Left cardiac atrium (tissue), 4 donors: ENCODE measurements around the gene UBE2H. TPM values are rescaled to one million over a fixed set of nuclear protein-coding genes. Genes with fewer than 3 reads are reported as not detected.
"Not testable (repeated sequence)": the region's sequence is repeated elsewhere in the genome, so short reads cannot be mapped to it uniquely, and the experiment has no call there.

Source experiments
- ATAC-seq, 2 donors: fragments of 200-7000 bp; cut with Tn5 transposase; one replicate each; pipeline ENCODE4 v1.9.1; 2020; ENCODE audit warnings: mild to moderate bottlenecking in 2 of 2, moderate library complexity in 2 of 2
- DNase-seq: peaks from one replicate; pipeline ENCODE4 v3.0.0-alpha.2; 2020
- intact Hi-C, 2 donors: fragments of 100-400 bp; cut with DNase I; formaldehyde crosslinking; loops; one replicate each; pipeline versions ENCODE4 v1.14.1 to v1.15.1; 2022 to 2023
- total RNA-seq, 2 donors: library from RNA; stranded (reverse); fragmentation: NEBNext Ultra II Directional; extraction: Animal tissue kit (Norgen Biotek cat#: 25700); gene quantifications; one replicate each; pipeline ENCODE4 v1.2.1, GENCODE V29; 2021
- donor health status: DM: no; HTN: yes; CAD: no.
- donor health status: DM: no; HTN: yes; CAD: no; lungs with severe emphysema.
- donor health status: DM: yes; HTN: yes; CAD: no.
- donor health status: Dilated cardiomyopathy.

The UBE2H gene
- total RNA-seq, 2 donors from 2014 or later: 65.5 to 77.8 TPM

DNA sequence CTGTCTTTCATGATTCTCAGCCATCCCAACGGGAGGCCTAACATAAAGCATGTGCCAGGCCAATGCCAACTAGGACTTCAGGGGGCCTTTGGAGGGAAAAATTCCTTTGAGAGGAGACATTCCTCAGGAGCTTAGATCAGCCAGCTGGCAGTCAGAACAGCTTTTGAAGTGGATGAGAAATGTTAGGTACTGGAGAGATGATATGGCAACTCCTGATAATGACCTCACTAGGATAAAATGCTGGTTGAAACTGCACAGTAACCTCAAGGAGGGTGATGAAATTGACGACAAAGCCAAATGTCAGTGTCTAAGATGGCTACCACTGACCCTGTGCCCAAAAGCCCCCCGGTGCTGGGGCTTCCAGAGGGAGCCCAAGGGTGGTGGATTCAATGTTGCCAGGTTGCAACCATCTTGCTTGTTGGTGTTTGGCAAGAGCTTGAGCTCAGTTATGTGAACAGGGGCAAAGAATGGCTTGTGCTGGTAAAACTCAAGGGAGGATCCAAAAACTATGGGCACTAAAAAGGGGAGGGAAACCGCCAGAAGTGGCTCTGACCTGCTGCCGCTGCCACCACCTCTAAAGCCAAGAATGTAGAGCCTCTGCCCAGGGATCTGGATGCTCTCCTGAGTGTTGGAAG lies 121.2 kb downstream of the UBE2H start:
- no peak for DNase-seq
- intact Hi-C loops: loop anchor here in 1 of 2 donors (5.0 kb wide), 2 partner anchors 116 to 181 kb away; no protein-coding TSS in a partner anchor
- peak; percentile 35 to 86 for ATAC-seq

DNA sequence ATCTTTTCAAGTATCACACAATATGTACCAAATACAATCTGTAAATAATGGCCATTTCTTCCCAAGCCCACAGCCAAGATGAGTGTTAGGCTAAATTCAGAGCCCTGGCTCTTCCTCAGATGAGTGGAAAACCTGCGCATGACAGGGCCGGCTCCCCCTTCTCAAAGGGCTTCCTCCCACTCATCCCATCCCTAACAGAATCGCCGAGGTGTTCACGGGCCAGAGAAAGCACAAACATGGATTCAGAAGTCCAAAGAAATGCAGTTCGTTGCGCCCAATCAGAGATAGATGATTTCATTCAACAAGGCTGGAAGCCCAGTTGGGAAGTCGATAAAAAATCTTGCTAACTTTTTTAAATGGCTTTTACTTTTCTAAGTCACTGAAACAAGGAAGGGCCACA lies 121.8 kb downstream of the UBE2H start:
- peak in 1 of 2 donors; percentile 52 for ATAC-seq
- no peak for DNase-seq
- intact Hi-C loops: loop anchor here in 1 of 2 donors (5.0 kb wide), 2 partner anchors 116 to 181 kb away; no protein-coding TSS in a partner anchor

DNA sequence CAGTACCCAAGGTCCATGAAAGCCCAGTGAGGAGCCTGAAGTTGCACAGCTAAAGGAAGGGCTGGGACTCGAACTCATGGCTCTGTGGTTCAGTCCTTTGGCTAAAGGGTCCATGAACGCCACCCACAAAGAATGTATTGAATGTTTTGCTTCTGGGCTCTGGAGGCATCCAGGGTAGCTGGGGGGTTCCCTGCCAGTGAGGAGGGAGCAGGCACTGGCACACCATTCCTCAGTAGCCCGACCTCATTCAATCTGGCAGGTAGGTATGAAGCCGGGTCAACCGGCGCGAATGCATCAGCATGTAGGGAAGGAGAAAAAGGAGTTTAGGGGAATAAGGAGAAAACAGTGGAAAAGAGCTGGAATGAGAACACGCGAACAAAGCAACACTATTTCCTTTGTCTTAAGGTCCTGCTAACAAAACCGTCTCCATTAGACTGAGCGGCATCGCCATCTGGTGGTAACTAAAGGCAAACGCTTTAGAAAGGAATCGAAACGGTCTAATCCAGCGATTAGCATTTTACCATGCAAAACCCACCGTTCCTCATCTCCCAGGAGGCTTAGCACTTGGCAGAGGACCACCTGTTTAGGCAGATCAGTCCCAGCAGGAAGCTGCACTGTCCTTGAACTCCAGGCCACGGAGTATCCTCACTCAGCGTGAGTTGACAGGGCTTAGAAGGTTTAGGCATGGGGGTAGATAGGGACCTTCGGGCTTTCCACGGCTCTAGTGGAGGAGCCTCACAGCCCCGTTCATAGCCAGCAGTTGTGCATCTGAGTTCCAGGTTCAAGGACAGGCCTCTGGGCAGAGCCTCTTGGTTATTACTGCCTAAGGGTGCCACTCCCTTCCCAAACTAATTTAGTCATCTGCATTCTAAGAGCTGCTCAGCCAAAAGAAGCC lies 122.8 kb downstream of the UBE2H start:
- ATAC-seq (peak in 1 of 2 donors; percentile 20), DNase-seq (peak; percentile 62)
- intact Hi-C loops: loop anchor here (5.0 kb wide), 4 partner anchors 117 to 182 kb away; no protein-coding TSS in a partner anchor

DNA sequence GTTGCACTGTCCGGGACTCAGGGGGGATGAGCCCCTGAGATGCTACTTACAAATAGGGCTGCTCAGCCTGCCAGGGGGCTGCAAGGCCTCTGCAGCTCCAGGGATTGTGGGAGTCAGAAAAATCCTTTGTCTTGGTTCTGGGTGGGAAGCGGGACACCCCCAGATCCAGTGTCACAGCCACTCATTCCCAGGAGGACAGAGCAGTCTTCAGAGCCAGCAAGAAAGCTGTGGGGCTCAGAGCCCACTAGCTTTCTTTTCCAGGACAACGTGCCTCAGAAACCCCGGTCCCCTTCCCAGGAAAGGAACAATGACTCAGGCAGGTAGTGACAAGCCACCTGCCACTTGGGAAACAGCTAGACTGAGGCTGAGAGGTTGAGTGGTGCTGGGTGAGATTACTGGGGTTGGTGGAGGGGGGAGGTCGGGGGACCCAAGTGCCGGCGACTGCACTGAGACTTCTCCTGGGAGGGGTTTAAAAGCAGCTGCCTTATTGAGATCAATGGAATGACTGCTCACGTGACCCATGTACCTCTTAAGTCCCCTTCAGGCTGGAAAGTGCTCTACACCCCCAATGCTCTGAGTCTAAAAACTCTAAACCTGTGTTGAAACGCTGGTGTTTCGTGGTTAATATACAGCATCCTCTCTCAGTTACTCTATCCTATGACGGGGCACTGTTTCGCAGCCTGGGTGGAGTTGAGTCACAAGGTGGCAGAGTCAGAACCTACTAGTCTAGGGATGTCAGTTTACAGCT lies 123.6 kb downstream of the UBE2H start:
- ATAC-seq (no peak), DNase-seq (no peak)
- intact Hi-C loops: loop anchor here (5.0 kb wide), 2 partner anchors 167 to 178 kb away; no protein-coding TSS in a partner anchor

DNA sequence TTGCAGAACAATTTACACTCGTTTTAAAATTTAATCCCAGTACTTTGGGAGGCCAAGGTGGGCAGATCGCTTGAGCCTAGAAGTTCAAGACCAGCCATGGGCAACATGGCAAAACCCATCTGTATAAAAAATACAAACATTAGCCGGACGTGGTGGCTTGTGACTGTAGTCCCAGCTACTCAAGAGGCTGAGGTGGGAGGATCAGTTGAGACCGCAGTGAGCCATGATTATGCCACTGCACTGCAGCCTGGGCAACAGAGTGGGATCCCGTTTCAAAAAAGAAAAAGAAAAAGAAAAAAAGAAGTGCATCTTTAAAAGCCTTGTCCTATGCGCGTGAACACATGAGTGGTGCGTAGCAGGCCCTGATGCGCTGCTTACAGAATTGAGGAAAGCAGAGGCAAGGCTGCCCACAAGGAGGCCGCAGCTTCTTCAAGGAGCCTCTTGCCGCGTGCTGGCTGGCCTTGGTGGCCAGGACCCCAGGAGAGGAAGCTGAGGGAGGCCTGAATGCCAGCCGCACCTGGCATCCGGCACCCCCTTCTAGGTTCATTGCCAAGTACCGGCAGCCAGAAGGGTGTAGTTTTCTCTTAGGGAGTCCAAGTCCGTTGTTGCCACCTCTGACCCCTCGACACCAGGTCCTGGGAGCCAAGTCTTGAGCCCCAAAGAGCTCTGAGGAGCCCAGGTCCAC lies 124.5 kb downstream of the UBE2H start:
- ATAC-seq: no peak
- intact Hi-C loops: loop anchor here (5.0 kb wide), 2 partner anchors 166 to 179 kb away; no protein-coding TSS in a partner anchor
- no peak for DNase-seq

DNA sequence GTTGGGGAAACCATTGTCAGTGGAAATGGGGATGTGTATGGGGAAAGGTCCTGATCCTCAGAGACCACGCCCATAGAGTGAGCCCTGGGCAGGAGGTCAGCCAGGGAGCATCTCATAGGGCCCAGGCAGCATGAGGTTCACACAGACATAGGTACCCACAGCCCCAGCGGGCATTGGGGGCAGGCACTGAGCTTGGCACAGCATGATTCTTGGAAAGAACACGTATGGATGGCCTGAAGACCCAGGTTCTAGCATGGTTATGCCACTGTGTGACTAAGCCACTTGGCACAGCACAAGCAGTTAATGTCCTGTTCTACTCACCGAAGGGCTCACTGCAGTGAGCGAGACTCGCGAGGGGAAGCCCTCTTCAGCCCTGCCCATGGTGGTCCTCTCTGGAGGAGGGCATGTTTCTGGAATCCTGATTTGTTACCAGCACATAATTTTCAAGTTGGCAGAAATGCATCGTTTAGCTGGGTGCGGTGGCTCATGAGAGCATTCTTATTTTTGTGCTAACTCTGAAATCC lies 125.2 kb downstream of the UBE2H start:
- DNase-seq: no peak
- intact Hi-C loops: loop anchor here (5.0 kb wide), 2 partner anchors 165 to 180 kb away; no protein-coding TSS in a partner anchor
- ATAC-seq: no peak

DNA sequence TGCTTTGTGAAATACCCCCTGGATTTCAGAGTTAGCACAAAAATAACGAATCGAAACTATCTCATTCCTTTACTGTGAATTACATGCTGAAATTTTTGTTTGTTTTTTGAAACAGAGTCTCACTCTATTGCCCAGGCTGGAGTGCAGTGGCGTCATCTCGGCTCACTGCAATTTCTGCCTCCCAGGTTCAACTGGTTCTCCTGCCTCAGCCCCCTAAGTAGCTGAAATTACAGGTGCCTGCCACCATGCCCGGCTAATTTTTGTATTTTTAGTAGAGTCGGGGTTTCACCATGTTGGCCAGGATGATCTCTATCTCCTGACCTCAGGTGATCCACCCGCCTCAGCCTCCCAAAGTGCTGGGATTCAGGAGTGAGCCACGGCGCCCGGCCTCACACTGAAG lies 125.9 kb downstream of the UBE2H start:
- not testable (repeated sequence) for ATAC-seq, DNase-seq
- intact Hi-C loops: loop anchor here (5.0 kb wide), 2 partner anchors 165 to 180 kb away; no protein-coding TSS in a partner anchor

DNA sequence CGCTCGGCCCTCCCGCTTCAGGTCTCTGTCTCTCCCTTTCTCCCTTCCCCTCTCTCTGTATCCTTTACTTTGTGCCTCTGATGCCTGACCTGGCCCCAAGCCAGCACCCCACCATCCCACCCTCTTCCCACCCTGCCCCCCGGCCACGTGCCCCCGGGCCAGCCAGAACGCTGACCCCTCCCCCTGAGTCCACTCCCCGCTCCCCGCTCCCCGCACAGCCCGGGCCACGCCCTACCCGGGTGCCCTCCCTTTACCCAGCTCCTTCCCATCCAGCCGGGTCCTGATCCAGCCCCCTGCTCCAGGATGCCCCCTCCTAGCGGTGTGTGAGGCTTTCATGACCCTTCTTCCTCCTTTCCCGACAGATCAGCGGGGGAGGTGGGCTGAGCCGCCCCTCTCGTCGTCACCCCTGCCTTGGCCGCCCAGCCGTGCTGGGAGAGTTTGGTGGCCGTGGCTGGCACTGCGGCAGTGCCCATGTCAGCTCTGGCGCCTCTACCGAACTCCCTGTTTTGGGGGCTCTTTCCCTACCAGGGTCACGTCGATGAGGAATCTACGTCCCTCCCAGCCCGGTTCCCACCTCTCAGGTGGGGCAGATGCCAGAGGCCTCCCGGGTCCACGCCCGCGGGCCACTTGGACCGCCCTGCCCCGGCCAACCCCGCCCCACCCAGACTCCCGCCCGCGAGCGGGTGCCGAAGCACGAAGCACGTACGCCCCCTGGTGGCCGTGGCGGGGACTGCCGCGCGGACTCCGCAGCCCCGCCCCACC lies 127.4 kb downstream of the UBE2H start:
- peak; percentile 88 to 89 for ATAC-seq
- DNase-seq: peak; percentile 90
- intact Hi-C loops: loop anchor here (5.0 kb wide), 2 partner anchors 163 to 182 kb away; no protein-coding TSS in a partner anchor

DNA sequence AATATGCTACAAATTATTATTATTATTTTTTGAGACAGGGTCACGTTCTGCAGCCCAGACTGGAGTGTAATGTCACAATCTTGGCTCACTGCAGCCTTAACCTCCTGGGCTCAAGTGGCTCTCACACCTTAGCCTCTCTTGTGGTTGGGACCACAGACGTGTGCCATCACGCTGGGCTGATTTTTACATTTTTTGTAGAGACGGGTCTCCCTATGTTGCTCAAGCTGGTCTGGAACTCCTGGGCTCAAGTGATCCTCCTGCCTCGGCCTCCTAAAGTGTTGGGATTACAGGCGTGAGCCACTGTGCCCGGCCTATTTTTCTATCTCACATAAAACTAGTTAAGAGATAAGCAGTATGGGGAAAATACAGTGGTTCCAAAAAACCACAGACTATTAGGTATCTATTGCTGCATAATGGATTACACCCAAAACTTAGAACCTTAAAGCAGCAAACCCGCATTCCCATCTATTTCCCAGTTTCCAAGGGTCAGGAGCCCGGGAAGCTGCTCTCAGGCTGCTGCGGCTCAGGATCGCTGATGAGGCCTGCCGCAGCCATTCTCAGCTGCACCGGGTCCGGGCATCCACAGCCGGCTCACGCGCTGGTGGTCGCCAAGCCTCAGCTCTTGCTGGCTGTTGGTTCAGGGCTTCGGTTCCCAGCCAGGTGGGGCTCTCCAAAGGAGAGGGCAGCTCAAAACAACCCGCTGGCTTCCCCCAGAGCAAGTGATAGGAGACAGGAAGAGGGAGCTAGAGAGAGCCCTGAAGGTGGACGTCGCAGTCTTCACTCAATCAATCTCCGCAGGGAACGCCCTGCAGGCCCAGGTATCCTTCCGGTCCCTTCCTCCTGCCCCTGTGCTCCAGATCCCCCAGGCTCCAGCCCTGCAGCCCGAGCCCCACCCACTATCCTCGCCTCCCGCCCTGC lies 128.2 kb downstream of the UBE2H start:
- intact Hi-C loops: loop anchor here (5.0 kb wide), 2 partner anchors 162 to 183 kb away; no protein-coding TSS in a partner anchor
- peak; percentile 24 to 50 for ATAC-seq
- DNase-seq: no peak

DNA sequence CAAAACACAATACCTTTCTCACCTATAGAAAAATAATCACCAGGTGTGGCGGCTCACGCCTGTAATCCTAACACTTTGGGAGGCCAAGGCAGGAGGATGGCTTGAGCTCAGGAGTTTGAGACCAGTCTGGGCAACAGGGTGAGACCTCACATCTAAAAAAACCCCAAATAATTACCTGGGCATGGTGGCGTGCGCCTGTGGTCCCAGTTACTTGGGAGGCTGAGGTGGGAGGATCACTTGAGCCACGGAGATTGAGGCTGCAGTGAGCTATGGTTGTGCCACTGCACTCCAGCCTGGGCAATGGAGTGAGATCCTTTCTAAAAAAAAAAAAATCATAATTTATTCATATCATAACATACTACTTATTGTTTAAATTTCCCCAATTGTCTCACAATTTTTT lies 129.6 kb downstream of the UBE2H start:
- ATAC-seq, DNase-seq, intact Hi-C loops: not testable (repeated sequence)

DNA sequence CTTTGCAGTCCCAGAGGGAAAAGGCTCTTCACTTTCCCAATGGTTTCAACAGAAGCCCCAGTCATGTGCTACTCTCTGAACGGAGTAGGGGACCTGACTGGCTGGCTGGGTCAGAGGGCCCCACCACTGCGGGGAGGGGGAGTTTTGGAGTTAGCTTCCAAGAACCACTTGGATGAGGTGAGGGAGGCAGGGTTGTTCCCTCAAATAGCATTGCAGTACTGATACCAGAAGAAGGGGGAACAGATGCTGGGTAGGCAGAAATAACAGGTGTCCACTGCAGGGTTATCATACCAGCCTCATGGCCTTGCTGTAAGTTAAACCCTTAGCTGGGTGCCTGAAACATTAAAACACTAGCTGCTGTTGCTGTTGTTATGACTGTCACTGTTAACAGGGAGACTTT lies 131.3 kb downstream of the UBE2H start:
- intact Hi-C loops: no loop called here
- DNase-seq: no peak
- ATAC-seq: no peak

DNA sequence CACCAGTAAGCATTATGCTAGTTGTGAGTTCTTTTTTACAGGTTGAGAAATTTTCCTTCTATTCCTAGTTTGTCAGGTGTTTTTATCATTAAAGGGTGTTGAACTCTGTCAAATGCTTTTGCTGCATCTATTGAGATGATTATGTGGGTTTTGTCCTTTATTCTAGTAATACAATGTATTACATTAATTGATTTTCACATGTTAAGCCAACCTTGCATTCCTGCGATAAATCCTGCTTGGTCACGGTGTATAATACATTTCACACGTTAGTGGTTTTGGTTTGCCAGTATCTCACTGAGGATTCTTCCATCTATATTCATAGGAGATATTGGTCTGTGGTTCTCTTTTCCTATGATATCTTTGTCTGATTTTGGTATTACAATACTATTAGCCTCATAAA lies 136.0 kb downstream of the UBE2H start:
- intact Hi-C loops: no loop called here
- DNase-seq (no peak), ATAC-seq (no peak)

DNA sequence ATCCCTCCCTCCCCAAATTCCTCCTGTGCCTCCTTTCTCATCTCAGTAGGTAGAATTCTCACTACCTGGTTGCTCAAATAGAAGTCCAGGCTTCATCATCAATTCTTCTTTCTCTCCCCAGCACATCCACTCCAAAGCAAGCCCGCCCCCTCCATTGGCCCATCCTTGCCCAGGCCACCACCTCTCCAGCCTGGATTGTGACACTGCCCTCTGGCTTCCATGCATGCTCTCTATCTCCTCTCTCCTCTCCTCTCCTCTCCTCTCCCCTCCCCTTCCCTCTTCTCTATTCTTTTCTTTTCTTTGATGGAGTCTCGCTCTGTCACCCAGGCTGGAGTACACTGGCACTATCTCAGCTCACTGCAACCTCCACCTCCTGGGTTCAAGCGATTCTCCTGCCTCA lies 144.9 kb downstream of the UBE2H start:
- ATAC-seq (no peak), DNase-seq (no peak)
- intact Hi-C loops: no loop called here

DNA sequence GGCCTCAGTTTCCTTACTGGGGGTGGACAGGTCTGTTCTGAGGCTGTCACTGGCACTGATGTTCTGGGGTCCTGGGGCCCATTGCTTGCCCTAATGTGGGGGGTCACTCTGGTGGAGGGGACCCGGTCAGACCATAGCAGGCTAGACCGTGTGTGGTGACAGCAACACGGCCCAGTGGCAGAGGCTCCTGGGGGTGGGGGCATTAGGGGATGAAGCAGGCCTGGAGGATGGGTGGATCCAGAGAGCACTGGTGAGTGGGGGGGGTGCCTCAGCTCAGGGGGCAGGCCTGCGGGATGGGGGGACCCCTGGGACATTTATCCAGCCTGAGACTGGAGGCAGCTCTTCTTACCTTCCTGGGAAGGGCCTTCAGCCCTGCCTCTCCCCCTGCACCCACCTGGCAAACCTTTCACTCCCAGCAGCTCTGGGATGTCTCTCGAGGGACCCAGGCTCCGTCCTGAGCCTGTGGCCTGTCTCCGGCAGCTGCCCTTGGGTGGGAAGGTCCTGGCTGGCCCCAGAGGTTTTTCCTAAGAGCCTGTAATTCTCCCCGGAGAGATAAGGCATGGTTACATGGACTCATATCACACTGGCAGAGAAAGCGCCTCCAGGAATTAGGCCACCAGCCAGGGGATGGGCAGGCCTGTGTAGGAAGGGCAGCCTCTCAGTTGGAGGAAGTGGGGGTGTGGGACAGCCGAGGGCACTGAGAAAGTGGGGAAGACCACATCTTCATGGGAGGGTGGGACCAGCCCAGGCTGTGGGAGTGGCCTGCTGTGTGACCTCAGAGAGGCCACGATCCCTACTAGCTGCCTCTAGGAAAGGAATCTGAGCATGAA lies 147.7 kb downstream of the UBE2H start:
- intact Hi-C loops: no loop called here
- peak; percentile 82 to 91 for ATAC-seq
- peak; percentile 34 for DNase-seq

DNA sequence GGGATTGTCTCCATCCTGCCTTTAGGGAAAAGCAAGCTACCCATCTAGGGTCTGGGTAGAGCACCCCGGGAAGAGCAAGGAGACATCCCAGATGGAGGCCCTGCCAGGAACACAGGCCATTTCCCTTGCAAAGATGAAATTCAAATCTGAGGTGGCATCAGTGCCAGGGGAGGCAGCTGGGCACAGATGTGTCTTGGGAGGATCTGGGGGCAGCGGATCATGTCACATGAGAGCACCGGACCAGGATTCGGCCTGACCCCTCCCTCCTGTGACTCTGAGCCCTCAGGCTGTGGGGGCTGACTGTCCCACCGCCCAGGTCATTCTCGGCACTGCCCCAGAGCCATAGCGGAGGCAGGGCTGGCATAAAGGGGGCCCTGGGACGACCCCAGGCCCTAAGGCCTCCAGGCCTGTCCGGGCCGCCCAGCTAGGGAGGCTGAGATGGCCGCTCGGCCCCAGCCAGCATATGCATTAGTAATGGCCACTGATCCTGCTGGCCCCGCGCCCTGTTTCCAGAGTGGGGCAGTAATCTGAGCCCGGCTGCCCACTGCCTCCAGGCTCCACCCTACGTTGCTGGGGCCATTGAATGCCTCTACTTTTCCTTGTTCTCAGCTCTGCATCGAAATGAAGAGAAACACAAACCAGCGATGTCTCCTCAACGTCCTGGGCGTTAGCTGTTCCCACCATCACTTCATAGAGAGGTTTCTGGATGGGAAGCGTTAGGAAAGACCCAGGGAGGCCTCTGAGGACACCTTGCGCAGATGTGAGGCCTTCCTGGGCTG lies 148.5 kb downstream of the UBE2H start:
- ATAC-seq: no peak

More for the DNA sequence above, 148.5 kb downstream of the UBE2H start:
- intact Hi-C loops: no loop called here
- no peak for DNase-seq
